ENCODE measurements around the gene TTLL7. TPM values are rescaled to one million over a fixed set of nuclear protein-coding genes. Genes with fewer than 3 reads are reported as not detected.

Gene TTLL7
- total RNA-seq, 1 experiment from 2014 or later: 6.6 TPM

DNA sequence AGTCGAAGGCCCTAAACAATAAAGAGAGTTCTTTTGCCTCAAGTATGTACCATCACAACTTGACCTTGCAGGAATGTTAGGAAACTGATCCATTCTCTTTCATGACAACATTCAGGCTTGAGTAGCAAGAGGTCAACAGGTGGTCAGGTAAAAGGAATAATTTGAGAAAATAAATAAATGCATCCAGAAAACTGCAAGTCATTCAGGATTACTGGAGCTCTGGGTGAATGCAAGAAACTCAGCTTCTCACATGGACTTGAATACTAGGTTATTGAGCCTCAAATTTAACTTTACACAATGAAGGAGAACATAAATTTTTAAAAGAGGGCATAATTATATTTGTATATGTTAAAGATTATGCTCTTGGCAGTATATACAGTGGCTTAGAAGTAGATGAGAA, 76.5 kb downstream of the TTLL7 start:
- Histone ChIP-seq H3K14ac (ENCODE audit: insufficient read depth, low read length) (no peak overlapping the region), H3T11ph (ENCODE audit: low read length) (no peak overlapping the region), H2BK5ac (ENCODE audit: insufficient read length, low read length) (no peak overlapping the region), H3K4me2 (ENCODE audit: insufficient read depth, insufficient read length, low read length) (no peak overlapping the region), H2BK12ac (ENCODE audit: insufficient read length, low read depth, low read length) (no peak overlapping the region), H3K9me3 (ENCODE audit: control insufficient read depth, low read depth, low read length) (no peaks in the 10 kb centered on the region), H2BK15ac (ENCODE audit: low read depth, low read length) (no peak overlapping the region), H3K4me1 (ENCODE audit: insufficient read depth, low read length) (no peaks in the 10 kb centered on the region), H3K23ac (ENCODE audit: insufficient read length, low read depth, low read length) (no peak overlapping the region), H3K27me3 (ENCODE audit: insufficient read depth, low read length) (no peaks in the 10 kb centered on the region), H3K79me2 (ENCODE audit: insufficient read depth, low read length) (no peaks in the 10 kb centered on the region), H4K5ac (ENCODE audit: insufficient read length, low read depth, low read length) (no peak overlapping the region), H2AFZ (ENCODE audit: low read length) (no peak overlapping the region), H3K4ac (ENCODE audit: low read depth, low read length) (no peak overlapping the region), H2BK20ac (ENCODE audit: low read depth, low read length, poor library complexity, severe bottlenecking) (no peak overlapping the region), H3K18ac (ENCODE audit: insufficient read length, low read depth, low read length) (no peak overlapping the region), H4K91ac (ENCODE audit: insufficient read length, low read depth, low read length) (no peak overlapping the region), H3K79me1 (ENCODE audit: insufficient read depth, low read depth, low read length, poor library complexity, severe bottlenecking) (no peaks in the 10 kb centered on the region), H4K20me1 (ENCODE audit: control insufficient read depth, insufficient read depth, insufficient read length) (no peaks in the 10 kb centered on the region), H3K9ac (ENCODE audit: extremely low read depth, insufficient read length, low read length) (no peak overlapping the region), H3K56ac (ENCODE audit: insufficient read length, low read depth, low read length) (no peak overlapping the region), H2AK5ac (ENCODE audit: insufficient read length, low read length) (no peak overlapping the region), H2BK120ac (ENCODE audit: low read depth, low read length, poor library complexity, severe bottlenecking) (no peak overlapping the region), H3K27ac (ENCODE audit: insufficient read length, low read depth, low read length) (no peak overlapping the region), H4K8ac (replicated peaks; ENCODE audit: insufficient read length, low read depth, low read length) (no peak overlapping the region), H3K23me2 (ENCODE audit: insufficient read length, low read depth, low read length, poor library complexity, severe bottlenecking) (no peaks in the 10 kb centered on the region)
- Mint-ChIP-seq H3K36me3 (ENCODE audit: insufficient read depth in 1 of 3, low read depth in 3 of 3) (peaks cover 0 to under 1% (median 0%) of the 10 kb centered on the region in 3 experiments; a peak in 1 of 7 replicates), H3K27ac (no peak overlapping the region), H3K9me3 (no peaks in the 10 kb centered on the region), H3K4me3 (no peak overlapping the region), H3K4me1 (peaks cover 8 to 11% of the 10 kb centered on the region in 2 experiments), H3K27me3 (ENCODE audit: low read depth) (no peaks in the 10 kb centered on the region)
- no peak for DNase-seq
- TF ChIP-seq, protein P1, sequence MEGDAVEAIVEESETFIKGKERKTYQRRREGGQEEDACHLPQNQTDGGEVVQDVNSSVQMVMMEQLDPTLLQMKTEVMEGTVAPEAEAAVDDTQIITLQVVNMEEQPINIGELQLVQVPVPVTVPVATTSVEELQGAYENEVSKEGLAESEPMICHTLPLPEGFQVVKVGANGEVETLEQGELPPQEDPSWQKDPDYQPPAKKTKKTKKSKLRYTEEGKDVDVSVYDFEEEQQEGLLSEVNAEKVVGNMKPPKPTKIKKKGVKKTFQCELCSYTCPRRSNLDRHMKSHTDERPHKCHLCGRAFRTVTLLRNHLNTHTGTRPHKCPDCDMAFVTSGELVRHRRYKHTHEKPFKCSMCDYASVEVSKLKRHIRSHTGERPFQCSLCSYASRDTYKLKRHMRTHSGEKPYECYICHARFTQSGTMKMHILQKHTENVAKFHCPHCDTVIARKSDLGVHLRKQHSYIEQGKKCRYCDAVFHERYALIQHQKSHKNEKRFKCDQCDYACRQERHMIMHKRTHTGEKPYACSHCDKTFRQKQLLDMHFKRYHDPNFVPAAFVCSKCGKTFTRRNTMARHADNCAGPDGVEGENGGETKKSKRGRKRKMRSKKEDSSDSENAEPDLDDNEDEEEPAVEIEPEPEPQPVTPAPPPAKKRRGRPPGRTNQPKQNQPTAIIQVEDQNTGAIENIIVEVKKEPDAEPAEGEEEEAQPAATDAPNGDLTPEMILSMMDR (conservative IDR thresholded peaks at IDR 0.05): no peak
- WGBS (ENCODE audit: extremely low coverage, insufficient read length, low lambda C conversion rate): no CpG with 5 or more reads among the region's 1 CpG
